Activated T-cell treated with anti-CD3 and anti-CD28 coated beads, Interleukin-2, amount 50 U/mL, for 1 hour (primary cell): ENCODE results near the gene CSPG4.
"Not testable (repeated sequence)": the region's sequence is repeated elsewhere in the genome, so short reads cannot be mapped to it uniquely, and the experiment has no call there.

ENCODE experiments used
- DNase-seq: peaks from one replicate; pipeline ENCODE4 v3.0.0-alpha.2; 2020

Gene CSPG4

DNA sequence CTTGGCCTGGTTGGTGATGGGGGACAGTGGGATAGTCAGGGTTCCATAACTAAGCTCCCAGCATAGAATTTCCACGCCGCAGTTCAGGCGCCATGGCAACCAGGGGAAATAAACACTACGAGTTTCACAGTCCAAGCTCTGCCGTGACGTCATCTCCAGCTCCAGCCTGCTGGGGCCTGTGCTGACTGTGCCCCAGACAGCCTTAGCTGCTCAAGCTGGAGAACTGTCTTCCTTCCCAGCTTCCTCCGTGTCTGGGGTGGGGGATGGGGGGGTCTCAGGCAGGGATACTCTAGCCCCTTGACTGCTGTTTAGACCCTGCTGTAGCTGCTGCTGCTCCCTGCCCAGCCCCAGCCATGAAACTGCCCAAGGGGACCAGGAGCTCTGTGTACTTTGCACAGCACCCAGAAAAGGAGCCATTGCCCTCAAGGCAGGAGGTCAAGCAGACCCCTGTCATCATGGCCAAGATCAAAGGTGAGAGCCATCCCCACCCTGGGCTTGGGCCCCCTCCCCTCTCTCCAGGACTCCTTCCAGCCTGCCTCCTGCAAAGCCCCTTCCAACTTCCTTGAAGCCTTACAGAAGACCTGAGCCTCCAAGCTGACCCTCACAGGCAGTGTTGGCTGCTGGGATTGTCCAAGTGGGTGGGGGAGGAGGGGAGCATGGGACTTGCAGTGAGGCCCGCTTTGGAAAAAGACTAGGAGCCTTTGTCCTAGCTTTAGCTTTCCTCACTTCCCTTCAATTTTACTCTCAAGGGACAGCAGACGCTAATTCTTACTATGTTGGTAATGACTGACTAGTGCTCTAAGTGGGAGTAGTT, 11.4 kb upstream of the CSPG4 start:
- peak; percentile 43 for DNase-seq

GRCh38 chr15:75723171-75723846, 10.7 kb upstream of the CSPG4 start:
- no peak for DNase-seq

- no peak for DNase-seq
Observed at GRCh38 chr15:75721923-75722870, 9.5 kb upstream of the CSPG4 start.

GRCh38 chr15:75721480-75721922, 8.9 kb upstream of the CSPG4 start:
- no peak for DNase-seq

DNA sequence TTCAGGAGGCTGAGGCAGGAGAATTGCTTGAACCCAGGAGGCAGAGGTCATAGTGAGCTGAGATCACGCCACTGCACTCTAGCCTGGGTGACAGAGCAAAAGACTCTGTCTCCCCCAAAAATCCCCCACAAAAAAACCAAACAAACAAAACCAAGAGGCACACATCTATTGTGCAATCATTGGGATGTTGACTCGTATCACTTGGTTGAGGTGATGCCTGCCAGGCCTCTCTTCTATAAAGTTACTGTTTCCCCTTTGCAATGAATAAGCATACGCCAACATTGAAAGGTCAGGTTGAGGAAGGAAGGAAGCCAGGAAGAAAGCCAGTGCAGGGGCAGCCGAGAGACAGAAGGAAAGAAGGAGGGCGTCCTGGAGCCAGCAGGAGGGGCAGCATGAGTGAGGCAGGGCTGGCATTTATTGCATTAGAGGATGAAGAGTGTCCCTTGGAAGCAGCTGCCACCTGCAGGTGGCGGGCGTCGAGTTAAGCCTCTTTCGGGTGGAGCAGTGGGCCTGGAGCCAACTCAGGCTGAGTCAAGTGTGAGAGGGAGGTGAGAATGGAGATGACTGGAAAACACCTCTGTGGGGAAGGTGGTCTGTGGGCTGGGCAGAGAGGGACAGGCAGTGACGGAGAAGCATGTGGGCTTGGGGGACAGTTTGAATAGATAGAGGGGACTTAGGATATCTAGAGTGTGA, 8.3 kb upstream of the CSPG4 start:
- no peak for DNase-seq

DNA sequence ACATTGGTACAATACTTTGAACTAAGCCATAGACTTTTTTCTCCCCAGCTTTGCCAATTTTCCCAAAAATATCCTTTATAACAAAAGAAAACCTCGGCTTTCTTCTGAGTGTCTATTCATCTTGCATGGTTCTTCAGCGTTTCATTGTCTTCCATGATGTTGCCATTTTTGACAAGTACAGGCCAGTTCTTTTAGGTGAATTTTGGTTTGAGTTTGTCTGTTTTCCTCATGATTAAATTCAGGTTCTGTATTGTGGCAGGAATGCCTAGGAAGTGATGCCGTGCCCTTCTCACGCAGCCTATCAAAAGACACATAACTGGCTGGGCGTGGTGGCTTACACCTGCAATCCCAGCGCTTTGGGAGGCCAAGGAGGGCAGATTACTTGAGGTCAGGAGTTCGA, 7.6 kb upstream of the CSPG4 start:
- no peak for DNase-seq

DNA sequence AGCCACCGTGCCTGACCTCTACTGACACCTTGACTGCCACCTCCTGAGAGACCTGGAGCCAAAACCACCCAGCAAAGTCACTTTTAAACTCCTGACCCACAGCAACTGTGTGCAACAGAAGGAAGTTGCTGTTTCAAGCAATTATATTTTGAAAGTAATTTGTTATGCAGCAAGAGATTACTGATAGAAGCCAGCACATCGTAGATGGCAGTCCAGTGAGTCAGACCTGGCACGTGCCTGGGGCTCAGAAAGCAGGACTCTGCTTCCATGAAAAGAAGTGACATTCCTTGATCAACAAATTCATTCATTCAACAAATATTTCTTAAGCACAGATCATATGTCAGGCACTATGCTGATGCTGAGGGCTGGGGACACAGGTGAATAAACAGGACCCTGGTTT, 5.7 kb upstream of the CSPG4 start:
- DNase-seq = no peak

GRCh38 chr15:75717001-75717400, 4.4 kb upstream of the CSPG4 start:
- DNase-seq = not testable (repeated sequence)

DNA sequence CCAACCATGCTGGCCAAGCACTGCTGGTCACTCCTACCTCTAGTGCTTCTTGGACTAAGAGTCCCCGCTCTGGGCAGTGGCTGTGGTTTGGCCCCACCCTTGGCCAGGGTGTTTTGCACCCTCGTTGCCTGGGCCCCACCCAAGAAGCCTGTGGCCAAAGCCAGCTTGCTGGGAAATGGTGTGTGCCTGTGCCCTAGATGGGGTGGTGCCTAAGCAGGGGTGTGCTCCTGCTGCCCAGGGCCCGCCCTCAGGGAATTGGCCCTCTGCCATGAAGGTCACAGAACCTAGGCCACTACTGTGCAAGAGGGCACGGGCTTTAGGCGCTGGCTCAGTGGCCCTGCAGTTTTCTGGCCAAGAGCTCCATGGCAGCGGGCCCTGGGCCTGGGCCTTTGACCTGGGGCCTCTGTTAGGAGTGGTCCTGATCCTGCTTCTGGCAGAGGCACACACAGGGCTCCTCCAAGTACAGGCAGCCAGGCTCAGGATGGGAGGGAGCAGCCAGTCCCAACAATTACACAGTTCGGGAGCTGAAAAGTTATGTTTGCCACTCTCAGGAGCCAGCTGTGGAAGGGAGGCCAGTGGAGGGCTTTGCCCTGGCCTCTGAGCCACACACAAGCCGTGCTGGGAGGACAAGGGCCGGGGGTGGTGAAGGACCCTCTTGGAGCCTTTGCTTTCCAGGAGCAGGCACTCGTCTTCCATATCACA, 3.8 kb upstream of the CSPG4 start:
- DNase-seq = not testable (repeated sequence)

GRCh38 chr15:75715312-75715832, 2.7 kb upstream of the CSPG4 start:
- DNase-seq = not testable (repeated sequence)

DNA sequence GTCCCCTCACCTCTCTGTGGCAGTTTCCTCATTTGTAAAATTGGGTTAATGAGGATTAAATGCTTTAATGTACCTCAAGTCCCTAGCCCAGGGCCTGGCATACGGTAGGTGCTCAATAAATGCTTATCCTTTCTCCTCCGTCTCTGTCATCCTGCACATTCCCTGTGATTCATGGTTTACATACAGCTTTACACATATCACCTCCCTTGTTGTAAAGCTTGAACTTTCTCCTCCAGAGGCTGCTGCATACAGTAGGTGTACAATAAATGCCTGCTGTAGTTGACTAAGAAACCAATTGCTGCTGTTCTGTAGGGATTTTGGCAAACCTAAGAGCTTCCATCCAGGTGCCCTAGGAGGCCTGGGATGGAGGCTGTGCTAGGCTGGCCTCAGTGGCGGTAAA, 1.5 kb upstream of the CSPG4 start:
- DNase-seq = no peak

GRCh38 chr15:75713338-75713895, 769 bp upstream of the CSPG4 start:
- no peak for DNase-seq

DNA sequence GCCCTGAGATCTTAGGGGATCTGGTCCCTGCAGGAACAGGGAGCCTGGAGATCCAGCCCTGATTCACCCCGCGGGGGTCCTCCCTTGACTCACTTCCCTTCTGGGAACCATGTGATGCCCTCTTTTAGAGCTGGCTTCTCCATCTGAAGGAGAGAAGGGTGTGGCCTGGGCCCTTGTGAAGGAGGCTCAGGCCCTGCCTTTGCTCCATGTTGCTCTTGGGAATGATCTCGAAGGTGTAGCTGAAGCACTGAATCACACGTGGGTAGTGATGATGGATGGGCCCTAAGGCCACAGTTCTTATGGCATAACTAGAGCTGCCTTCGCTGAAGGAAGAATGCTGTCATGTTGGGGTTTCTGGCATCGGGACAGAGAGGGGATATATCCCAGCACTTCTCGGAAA, 1.2 kb downstream of the CSPG4 start:
- not testable (repeated sequence) for DNase-seq

DNA sequence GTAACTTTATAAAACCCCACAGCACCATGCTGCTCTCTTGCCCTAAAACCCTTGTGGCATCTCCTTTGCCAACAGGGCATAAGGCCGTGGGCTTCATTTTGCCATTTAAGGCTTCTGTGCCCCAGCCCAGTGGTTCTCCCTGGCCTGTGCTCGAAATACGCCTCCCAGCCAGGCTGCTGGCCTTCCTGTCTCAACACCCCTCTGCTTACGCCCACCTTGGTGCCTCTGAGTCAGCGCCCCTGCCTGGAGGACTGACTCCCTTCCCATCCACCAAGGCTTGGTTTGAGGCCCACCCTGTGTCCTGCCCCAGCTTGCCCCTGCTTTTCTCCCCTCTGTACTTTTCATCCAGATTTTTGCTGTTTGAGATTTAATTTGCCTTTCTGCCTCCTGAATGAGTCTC, 1.8 kb downstream of the CSPG4 start:
- DNase-seq = not testable (repeated sequence)

DNA sequence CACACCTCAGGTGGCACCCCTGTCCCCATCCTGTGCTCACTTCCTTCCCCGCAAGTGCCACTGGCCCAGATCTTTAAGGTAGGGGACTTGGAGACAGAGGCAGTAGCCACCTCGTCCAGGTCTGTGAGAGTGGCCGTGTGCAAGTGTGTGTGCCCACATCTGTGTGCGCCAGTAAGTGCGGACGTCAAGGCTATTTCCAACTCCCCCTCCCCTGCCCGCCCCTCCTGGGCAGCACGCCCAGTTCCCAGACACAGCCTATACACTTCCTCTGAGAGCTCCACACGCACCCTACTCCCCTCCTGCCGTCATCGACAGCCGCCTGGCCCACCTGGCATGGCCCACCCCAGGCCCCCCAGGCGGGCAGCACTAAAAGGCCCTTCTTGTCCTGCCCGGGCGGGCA, 3.2 kb downstream of the CSPG4 start:
- not testable (repeated sequence) for DNase-seq

- no peak for DNase-seq
Observed at GRCh38 chr15:75706682-75706954, 6.0 kb downstream of the CSPG4 start.

DNA sequence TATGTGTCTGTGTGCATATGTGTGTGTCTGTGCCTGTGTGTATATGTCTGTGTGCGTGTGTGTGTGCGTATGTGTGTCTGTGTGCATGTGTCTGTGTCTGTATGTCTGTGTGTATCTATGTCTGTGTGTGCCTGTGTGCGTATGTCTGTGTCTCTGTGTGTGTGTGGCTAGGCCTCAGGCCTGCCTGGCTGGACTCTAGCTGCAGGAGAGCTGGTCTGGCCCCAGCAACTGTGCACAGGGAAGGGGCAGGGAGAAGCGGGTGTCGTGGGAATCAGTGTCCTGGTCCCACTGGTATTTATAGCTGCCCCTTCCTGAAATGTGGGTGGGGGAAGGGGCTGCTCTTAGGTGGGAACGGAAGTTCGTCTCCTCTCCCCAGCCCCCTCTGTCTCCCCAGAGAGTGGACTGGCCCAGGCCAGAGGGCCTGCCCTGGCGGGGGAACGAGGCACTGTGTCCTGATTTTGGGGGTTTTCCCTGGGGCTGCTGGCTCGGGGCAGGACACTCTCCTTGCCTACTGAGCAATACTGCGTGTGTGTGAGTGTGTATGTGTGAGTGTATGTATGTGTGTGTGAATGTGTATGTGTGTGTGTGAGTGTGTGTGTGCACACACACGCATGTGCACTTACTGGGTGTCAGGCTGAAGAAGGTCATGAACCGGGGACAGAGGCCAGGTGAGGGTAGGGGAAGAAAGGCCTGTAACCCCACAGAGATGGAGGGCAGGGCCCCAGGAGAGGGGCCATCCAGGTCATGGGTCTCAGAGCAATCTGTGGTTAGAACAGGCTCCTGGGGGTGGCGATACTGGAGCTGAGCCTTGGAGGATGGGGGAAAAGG, 6.6 kb downstream of the CSPG4 start:
- no peak for DNase-seq

GRCh38 chr15:75705375-75705774, 7.3 kb downstream of the CSPG4 start:
- DNase-seq = not testable (repeated sequence)

DNA sequence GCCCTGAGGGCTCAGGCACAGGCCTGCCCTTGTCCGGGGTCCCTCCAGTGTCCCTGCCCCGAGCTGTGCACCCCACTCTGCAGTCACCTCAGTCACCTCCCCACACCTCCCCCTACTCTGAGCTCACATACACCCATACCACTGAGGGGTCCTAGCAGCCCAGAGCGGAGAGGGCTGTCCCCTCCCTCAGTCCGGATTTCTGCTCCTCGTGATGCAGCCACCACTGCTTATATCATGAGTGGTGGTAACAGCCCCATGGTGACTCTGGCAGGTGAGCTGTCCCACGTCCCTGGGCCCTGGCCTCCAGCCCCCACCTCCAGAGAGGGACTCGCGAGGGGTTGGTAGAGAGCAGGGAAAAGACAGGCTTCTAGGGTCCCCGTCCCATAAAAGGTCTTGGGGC, 8.0 kb downstream of the CSPG4 start:
- no peak for DNase-seq

DNA sequence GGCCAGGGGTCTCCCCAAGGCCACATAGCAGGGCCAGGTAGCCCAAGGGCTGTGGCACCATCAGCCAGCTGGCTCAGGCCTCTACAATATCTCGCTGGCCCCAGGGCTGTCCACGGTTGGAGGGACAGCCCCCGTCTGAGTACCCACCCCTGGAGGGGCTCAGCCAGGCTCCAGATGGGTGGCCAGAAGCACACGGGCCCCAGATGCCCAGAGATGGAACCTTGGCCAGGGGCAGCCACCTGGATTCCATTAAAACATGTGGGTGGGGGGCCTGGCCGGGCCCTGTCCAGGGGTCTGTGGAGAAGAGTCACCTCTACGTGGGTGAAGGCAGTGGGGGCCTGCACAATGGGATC, 8.4 kb downstream of the CSPG4 start:
- DNase-seq = no peak
